Ecto neural progenitor cell (in vitro differentiated cells): ENCODE data around the gene SLC25A21.

Experiments
- DNase-seq: peaks from one replicate; pipeline ENCODE4 v3.0.0-alpha.2; 2018; ENCODE audit warnings: low spot score

Gene SLC25A21

GRCh38 chr14:36757734-36758601 is 414.4 kb downstream of the SLC25A21 start:
- DNase-seq, result no peak

GRCh38 chr14:36756226-36756625 is 416.2 kb downstream of the SLC25A21 start:
- DNase-seq, result no peak

- no peak for DNase-seq
These were observed 416.6 kb downstream of the SLC25A21 start for GRCh38 chr14:36755756-36756155.

GRCh38 chr14:36751920-36752319 is 420.5 kb downstream of the SLC25A21 start:
- no peak for DNase-seq

GRCh38 chr14:36751106-36751505 is 421.3 kb downstream of the SLC25A21 start:
- DNase-seq, result no peak

GRCh38 chr14:36750244-36750643 is 422.2 kb downstream of the SLC25A21 start:
- no peak for DNase-seq

GRCh38 chr14:36748610-36749213 is 423.7 kb downstream of the SLC25A21 start:
- no peak for DNase-seq

- no peak for DNase-seq
These were observed 424.8 kb downstream of the SLC25A21 start for GRCh38 chr14:36747411-36748184.

- no peak for DNase-seq
These were observed 425.5 kb downstream of the SLC25A21 start for GRCh38 chr14:36746872-36747271.

- no peak for DNase-seq
These were observed 430.5 kb downstream of the SLC25A21 start for GRCh38 chr14:36741858-36742257.

- DNase-seq, result no peak
These were observed 434.1 kb downstream of the SLC25A21 start for GRCh38 chr14:36738269-36738668.

GRCh38 chr14:36726128-36726527 is 446.3 kb downstream of the SLC25A21 start:
- DNase-seq, result no peak

- no peak for DNase-seq
These were observed 448.2 kb downstream of the SLC25A21 start for GRCh38 chr14:36724162-36724561.

GRCh38 chr14:36723530-36723929 is 448.9 kb downstream of the SLC25A21 start:
- no peak for DNase-seq

GRCh38 chr14:36721877-36722276 is 450.5 kb downstream of the SLC25A21 start:
- no peak for DNase-seq

GRCh38 chr14:36720657-36721056 is 451.7 kb downstream of the SLC25A21 start:
- DNase-seq, result no peak

- no peak for DNase-seq
These were observed 452.6 kb downstream of the SLC25A21 start for GRCh38 chr14:36719823-36720222.

- DNase-seq, result no peak
These were observed 454.2 kb downstream of the SLC25A21 start for GRCh38 chr14:36718216-36718615.

GRCh38 chr14:36717363-36717762 is 455.0 kb downstream of the SLC25A21 start:
- DNase-seq, result no peak

GRCh38 chr14:36716614-36717184 is 455.7 kb downstream of the SLC25A21 start:
- DNase-seq, result no peak

GRCh38 chr14:36713960-36714703 is 458.3 kb downstream of the SLC25A21 start:
- no peak for DNase-seq

- no peak for DNase-seq
These were observed 464.8 kb downstream of the SLC25A21 start for GRCh38 chr14:36707570-36707969.
